CD14-positive monocyte (primary cell): ENCODE data around the gene IER2. TPM values are rescaled to one million over a fixed set of nuclear protein-coding genes. Genes with fewer than 3 reads are reported as not detected.
A peak's percentile ranks its signal among the peaks of the same experiment; 100 is the strongest.

Experiments
- DNase-seq, 3 donors: peaks; one replicate each; pipeline ENCODE4 v3.0.0-alpha.2; 2011 to 2022
- H2AFZ ChIP-seq: 2 replicates; pipeline ENCODE4 v1.6.0; 2012; ENCODE audit warnings: mild to moderate bottlenecking, low read depth, low read length, inconsistent platforms; ENCODE audit not compliant: insufficient read depth, poor library complexity, severe bottlenecking
- H3K27ac ChIP-seq, 2 donors: 1 replicate in 1 of 2; 2 replicates in 1 of 2; pipeline ENCODE4 v1.5.1; 2012 to 2013; ENCODE audit warnings: low read length in 2 of 2, control low read depth in 1 of 2, inconsistent platforms in 1 of 2, low read depth in 1 of 2, mild to moderate bottlenecking in 1 of 2
- H3K27me3 ChIP-seq, 2 donors: one replicate each; pipeline versions ENCODE4 v1.6.0 to v1.6.1; 2011 to 2013; ENCODE audit warnings: low read length in 2 of 2; ENCODE audit not compliant: control insufficient read depth in 2 of 2, insufficient read depth in 2 of 2
- H3K36me3 ChIP-seq, 2 donors: replicated peaks in 1 of 2; 1 replicate in 1 of 2; 2 replicates in 1 of 2; pipeline versions ENCODE4 v1.5.1 to v1.6.1; 2012 to 2013; ENCODE audit warnings: low read length in 2 of 2, control low read depth in 1 of 2, inconsistent platforms in 1 of 2, mild to moderate bottlenecking in 1 of 2; ENCODE audit not compliant: insufficient read depth in 2 of 2, control insufficient read depth in 1 of 2
- H3K4me1 ChIP-seq, 2 donors: 1 replicate in 1 of 2; 2 replicates in 1 of 2; pipeline versions ENCODE4 v1.5.1 to v1.6.1; 2012 to 2013; ENCODE audit warnings: low read length in 2 of 2, control low read depth in 1 of 2, inconsistent platforms in 1 of 2, mild to moderate bottlenecking in 1 of 2, moderate library complexity in 1 of 2; ENCODE audit not compliant: insufficient read depth in 2 of 2, control insufficient read depth in 1 of 2
- H3K4me2 ChIP-seq: replicated peaks from 2 replicates; pipeline ENCODE3; 2012; ENCODE audit warnings: low read length, moderate library complexity, mild to moderate bottlenecking; ENCODE audit not compliant: poor library complexity, severe bottlenecking; ENCODE audit errors: extremely low read depth
- H3K4me3 ChIP-seq, 3 experiments: fragments of 200-600 bp in 1 of 3; sonication (generic) in 1 of 3; replicated peaks in 1 of 3; 1 replicate in 2 of 3; 2 replicates in 1 of 3; pipeline ENCODE4 v1.5.1; 2011 to 2013; ENCODE audit warnings: low read length in 3 of 3, mild to moderate bottlenecking in 3 of 3, control low read depth in 2 of 3, low read depth in 2 of 3, inconsistent platforms in 1 of 3, moderate library complexity in 1 of 3
- H3K79me2 ChIP-seq: 2 replicates; pipeline ENCODE4 v1.6.0; 2012; ENCODE audit warnings: mild to moderate bottlenecking, control low read depth, inconsistent platforms, low read length, moderate library complexity; ENCODE audit not compliant: insufficient read depth
- H3K9ac ChIP-seq: 2 replicates; pipeline ENCODE4 v1.6.0; 2017; ENCODE audit warnings: low read length, mild to moderate bottlenecking; ENCODE audit not compliant: insufficient read depth, poor library complexity, severe bottlenecking
- H3K9me3 ChIP-seq, 2 donors: replicated peaks in 1 of 2; 1 replicate in 1 of 2; 2 replicates in 1 of 2; pipeline versions ENCODE4 v1.5.1 to v1.6.1; 2012 to 2013; ENCODE audit warnings: low read length in 2 of 2, control low read depth in 1 of 2; ENCODE audit not compliant: control insufficient read depth in 1 of 2, insufficient read depth in 1 of 2
- H4K20me1 ChIP-seq: 2 replicates; pipeline ENCODE4 v1.6.0; 2012; ENCODE audit warnings: mild to moderate bottlenecking, low read length, control low read depth, moderate library complexity; ENCODE audit not compliant: insufficient read depth
- H3K27ac Mint-ChIP-seq, 7 donors: one replicate each; pipeline ENCODE4 v1.8.0; 2020; ENCODE audit warnings: mild to moderate bottlenecking in 7 of 7, mixed read lengths in 7 of 7, moderate library complexity in 6 of 7, inconsistent platforms in 2 of 7
- H3K27me3 Mint-ChIP-seq, 3 donors: one replicate each; pipeline ENCODE4 v1.8.0; 2021 to 2022; ENCODE audit warnings: low read depth in 3 of 3, mild to moderate bottlenecking in 3 of 3, mixed read lengths in 3 of 3, moderate library complexity in 3 of 3, inconsistent platforms in 1 of 3
- H3K36me3 Mint-ChIP-seq, 2 donors: one replicate each; pipeline ENCODE4 v1.8.0; 2020; ENCODE audit warnings: mixed read lengths in 2 of 2, inconsistent platforms in 1 of 2, mild to moderate bottlenecking in 1 of 2
- H3K4me1 Mint-ChIP-seq: one replicate; pipeline ENCODE4 v1.8.0; 2020; ENCODE audit warnings: mild to moderate bottlenecking, mixed read lengths
- H3K4me3 Mint-ChIP-seq, 2 donors: one replicate each; pipeline ENCODE4 v1.8.0; 2020; ENCODE audit warnings: mild to moderate bottlenecking in 2 of 2, mixed read lengths in 2 of 2, moderate library complexity in 1 of 2
- H3K9me3 Mint-ChIP-seq, 7 donors: one replicate each; pipeline ENCODE4 v1.8.0; 2020 to 2022; ENCODE audit warnings: mixed read lengths in 7 of 7, mild to moderate bottlenecking in 6 of 7, moderate library complexity in 6 of 7, inconsistent platforms in 2 of 7
- CTCF ChIP-seq: fragments of 200-600 bp; IDR thresholded peaks from one replicate; pipeline ENCODE4 v1.8.0; 2022; ENCODE audit warnings: antibody characterized with exemption, mild to moderate bottlenecking
- WGBS: methylation state at CpG from one replicate; pipeline ENCODE4 v1.1.5; 2013; ENCODE audit warnings: missing lambda C conversion rate; ENCODE audit not compliant: insufficient coverage; 5-methylcytosine and 5-hydroxymethylcytosine counted together
- intact Hi-C, 2 donors: fragments of 100-400 bp; cut with micrococcal nuclease; formaldehyde crosslinking; loops; one replicate each; pipeline versions ENCODE4 v1.15.0 to v1.15.1; 2023
- polyA plus RNA-seq, 3 donors: library from polyadenylated mRNA; depleted of rRNA in 1 of 3; unstranded in 2 of 3; stranded (reverse) in 1 of 3; fragments of 300-500 nt in 2 of 3; fragments of >200 nt in 1 of 3; fragmentation: Illumina TruSeq in 2 of 3; gene quantifications; 1 replicate in 2 of 3; 2 replicates in 1 of 3; pipeline ENCODE4 v1.2.3, GENCODE V29; 2012 to 2021

The IER2 gene
- polyA plus RNA-seq, 3 donors, result 355 to 804 (median 601) TPM

GRCh38 chr19:13138171-13138915 is 11.9 kb upstream of the IER2 start:
- Histone ChIP-seq H3K4me1 (peaks cover 1 to 6% of the 10 kb centered on the region in 2 donors), H3K4me2 (no peak overlapping the region), H3K36me3 (peaks cover 48 to 67% of the 10 kb centered on the region in 2 donors), H3K27me3 (no peaks in the 10 kb centered on the region), H4K20me1 (peaks cover 50% of the 10 kb centered on the region), H3K4me3 (no peak overlapping the region), H3K79me2 (peaks cover 22% of the 10 kb centered on the region), H3K27ac (peak overlapping the region in 1 of 2 donors; percentile 53), H3K9me3 (no peaks in the 10 kb centered on the region), H3K9ac (no peak overlapping the region), H2AFZ (no peak overlapping the region)
- intact Hi-C loops, result no loop called here
- no peak for DNase-seq
- H3K36me3 Mint-ChIP-seq, result peaks cover 37 to 75% of the 10 kb centered on the region in 2 donors
- peaks cover 12% of the 10 kb centered on the region for H3K4me1 Mint-ChIP-seq
- H3K27me3 Mint-ChIP-seq, result no peaks in the 10 kb centered on the region
- peak overlapping the region in 1 of 7 donors; percentile 59 for H3K27ac Mint-ChIP-seq
- TF ChIP-seq CTCF, result no peak
- H3K9me3 Mint-ChIP-seq, result peaks cover 0 to 2% (median 0%) of the 10 kb centered on the region in 7 donors
- no peak overlapping the region for H3K4me3 Mint-ChIP-seq
- 91% methylated on average over 26 of the region's 40 CpGs for WGBS

GRCh38 chr19:13138916-13139198 is 11.4 kb upstream of the IER2 start:
- peaks cover 0 to 2% (median 0%) of the 10 kb centered on the region in 7 donors for H3K9me3 Mint-ChIP-seq
- peak overlapping the region in 2 of 7 donors; percentile 41 to 70 for H3K27ac Mint-ChIP-seq
- peaks cover 16% of the 10 kb centered on the region for H3K4me1 Mint-ChIP-seq
- peaks cover 50 to 65% of the 10 kb centered on the region in 2 donors for H3K36me3 ChIP-seq
- H3K4me3 ChIP-seq, result no peak overlapping the region
- peaks cover 19% of the 10 kb centered on the region for H3K79me2 ChIP-seq
- H3K4me2 ChIP-seq, result no peak overlapping the region
- intact Hi-C loops, result no loop called here
- peaks cover 41 to 78% of the 10 kb centered on the region in 2 donors for H3K36me3 Mint-ChIP-seq
- 16% methylated on average over 7 of the region's 10 CpGs for WGBS
- H3K9me3 ChIP-seq, result no peaks in the 10 kb centered on the region
- peaks cover 4 to 10% of the 10 kb centered on the region in 2 donors for H3K4me1 ChIP-seq
- no peak overlapping the region for H2AFZ ChIP-seq
- H3K27ac ChIP-seq, result peak overlapping the region in 1 of 2 donors; percentile 53
- no peaks in the 10 kb centered on the region for H3K27me3 Mint-ChIP-seq
- no peaks in the 10 kb centered on the region for H3K27me3 ChIP-seq
- no peak overlapping the region for H3K9ac ChIP-seq
- no peak for TF ChIP-seq CTCF
- H4K20me1 ChIP-seq, result peaks cover 47% of the 10 kb centered on the region
- no peak overlapping the region for H3K4me3 Mint-ChIP-seq
- DNase-seq, result no peak
